ENCODE data around the gene EFNA3. TPM values are rescaled to one million over a fixed set of nuclear protein-coding genes. Genes with fewer than 3 reads are reported as not detected.

The EFNA3 gene
- total RNA-seq, 1 experiment from 2014 or later: 2.1 TPM

DNA sequence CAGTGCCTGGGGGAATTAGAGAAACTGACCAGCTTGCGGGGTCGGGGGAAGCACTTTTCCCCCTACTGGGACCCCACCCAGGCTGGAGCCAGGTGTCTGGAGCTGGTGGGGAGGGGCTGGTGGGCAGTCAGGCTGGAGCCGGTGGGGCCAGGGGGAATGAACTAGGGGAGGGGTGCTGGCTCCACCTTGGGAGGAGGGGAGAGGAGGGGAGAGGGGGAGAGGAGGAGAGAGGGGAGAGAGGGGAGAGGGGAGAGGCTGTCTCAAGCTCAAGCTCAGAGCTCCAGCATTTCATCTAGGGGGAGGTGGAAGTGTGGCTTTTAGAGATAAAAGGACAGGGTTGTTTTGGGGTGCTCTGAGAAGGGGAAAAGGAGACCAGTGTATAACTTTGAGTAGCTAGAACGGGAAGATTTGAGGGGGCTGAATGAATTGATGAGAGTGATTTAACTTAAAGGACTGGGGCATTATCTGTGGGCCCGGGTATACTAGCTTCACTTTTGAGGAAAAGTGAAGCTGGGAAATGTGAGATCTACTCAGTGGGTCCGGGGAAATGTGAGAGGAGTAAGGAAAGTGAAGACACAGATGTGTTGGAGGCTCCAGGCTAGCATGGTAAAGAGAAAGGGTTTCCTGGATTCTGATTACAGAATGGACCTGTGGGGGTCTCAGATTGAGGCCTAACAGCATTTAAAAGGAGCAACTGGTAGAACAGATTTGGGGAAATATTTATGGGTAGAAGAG is 51.8 kb downstream of the EFNA3 start:
- no peak for DNase-seq (ENCODE audit: low read depth)

DNA sequence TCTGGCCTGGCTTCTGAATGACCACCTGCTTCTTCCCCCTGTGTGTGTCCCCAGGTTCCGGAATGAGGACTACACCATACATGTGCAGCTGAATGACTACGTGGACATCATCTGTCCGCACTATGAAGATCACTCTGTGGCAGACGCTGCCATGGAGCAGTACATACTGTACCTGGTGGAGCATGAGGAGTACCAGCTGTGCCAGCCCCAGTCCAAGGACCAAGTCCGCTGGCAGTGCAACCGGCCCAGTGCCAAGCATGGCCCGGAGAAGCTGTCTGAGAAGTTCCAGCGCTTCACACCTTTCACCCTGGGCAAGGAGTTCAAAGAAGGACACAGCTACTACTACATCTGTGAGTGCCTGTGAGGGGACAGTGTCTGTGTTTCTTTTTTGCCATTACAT is 52.6 kb downstream of the EFNA3 start:
- no peak for DNase-seq (ENCODE audit: low read depth)

GRCh38 chr1:155131856-155132255 is 53.2 kb downstream of the EFNA3 start:
- no peak for DNase-seq (ENCODE audit: low read depth)

GRCh38 chr1:155133799-155134281 is 55.2 kb downstream of the EFNA3 start:
- DNase-seq (ENCODE audit: low read depth): no peak

DNA sequence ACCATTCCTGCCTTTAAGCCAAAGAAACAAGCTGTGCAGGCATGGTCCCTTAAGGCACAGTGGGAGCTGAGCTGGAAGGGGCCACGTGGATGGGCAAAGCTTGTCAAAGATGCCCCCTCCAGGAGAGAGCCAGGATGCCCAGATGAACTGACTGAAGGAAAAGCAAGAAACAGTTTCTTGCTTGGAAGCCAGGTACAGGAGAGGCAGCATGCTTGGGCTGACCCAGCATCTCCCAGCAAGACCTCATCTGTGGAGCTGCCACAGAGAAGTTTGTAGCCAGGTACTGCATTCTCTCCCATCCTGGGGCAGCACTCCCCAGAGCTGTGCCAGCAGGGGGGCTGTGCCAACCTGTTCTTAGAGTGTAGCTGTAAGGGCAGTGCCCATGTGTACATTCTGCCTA is 55.7 kb downstream of the EFNA3 start:
- no peak for DNase-seq (ENCODE audit: low read depth)

GRCh38 chr1:155134880-155135414 is 56.3 kb downstream of the EFNA3 start:
- DNase-seq (ENCODE audit: low read depth): peak; percentile 92

DNA sequence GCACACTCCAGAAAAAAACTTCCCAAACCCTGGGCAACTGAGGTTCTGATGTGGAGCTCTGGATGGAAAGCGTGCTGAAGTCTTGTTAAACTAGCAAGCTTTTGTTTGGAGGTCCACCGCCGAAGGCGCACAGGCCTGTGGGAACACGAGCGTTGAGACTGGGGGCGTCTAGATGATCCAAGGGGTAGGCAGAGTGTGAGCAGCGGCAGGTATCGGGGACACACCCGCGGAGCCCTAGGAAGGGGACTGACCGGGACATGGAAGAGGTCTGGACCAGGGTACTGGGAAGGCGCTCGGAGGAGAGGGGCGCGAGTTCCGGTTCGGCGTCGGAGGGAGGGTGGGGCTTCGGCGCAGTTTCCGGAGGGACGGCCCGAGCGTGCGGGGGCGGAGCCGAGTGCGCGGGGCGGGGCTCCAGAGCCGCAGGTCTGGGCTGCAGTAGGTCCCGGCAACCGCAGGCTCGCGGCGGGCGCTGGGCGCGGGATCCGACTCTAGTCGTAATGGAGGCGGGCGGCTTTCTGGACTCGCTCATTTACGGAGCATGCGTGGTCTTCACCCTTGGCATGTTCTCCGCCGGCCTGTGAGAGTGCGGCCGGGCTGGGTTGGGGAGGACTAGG is 56.9 kb downstream of the EFNA3 start, which contains the start of gene SLC50A1:
Gene SLC50A1 (plus strand): TSS at position 438 of the 614 bp plus-strand sequence. CDS start 60 bp downstream, at position 498.
- peak; percentile 86 for DNase-seq (ENCODE audit: low read depth)

DNA sequence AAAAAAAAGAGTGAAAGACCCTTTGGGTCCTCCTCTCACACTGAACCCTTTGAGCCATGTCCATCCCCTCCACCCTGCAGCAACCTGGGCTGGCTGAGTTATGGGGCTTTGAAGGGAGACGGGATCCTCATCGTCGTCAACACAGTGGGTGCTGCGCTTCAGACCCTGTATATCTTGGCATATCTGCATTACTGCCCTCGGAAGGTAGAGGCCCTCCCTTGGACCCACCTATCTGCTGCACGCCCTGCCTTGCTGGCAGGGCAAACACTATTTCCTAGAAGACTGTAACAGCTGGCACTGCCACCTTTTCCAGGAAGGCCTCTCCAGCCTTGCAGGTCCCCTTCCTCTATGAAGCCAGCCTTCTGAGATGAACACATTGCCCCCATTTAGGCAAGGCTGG is 58.1 kb downstream of the EFNA3 start:
- no peak for DNase-seq (ENCODE audit: low read depth)

Other genes with a start within 250 kb of the EFNA3 start
- 0.38 and 2.8 TPM in 2 replicates for gene KCNN3, start 208.6 kb upstream of the EFNA3 start, total RNA-seq (2014; rRNA removed)
- gene PMVK, start 142.1 kb upstream of the EFNA3 start, total RNA-seq (2014; rRNA removed): 8.0 and 9.1 TPM in 2 replicates
- gene PBXIP1, start 122.7 kb upstream of the EFNA3 start, total RNA-seq (2014; rRNA removed): 94.5 and 141 TPM in 2 replicates
- gene PYGO2, start 117.1 kb upstream of the EFNA3 start, total RNA-seq (2014; rRNA removed): 21.6 and 24.5 TPM in 2 replicates
- 325 and 337 TPM in 2 replicates for gene SHC1, start 108.1 kb upstream of the EFNA3 start, total RNA-seq (2014; rRNA removed)
- 164 and 175 TPM in 2 replicates for gene CKS1B, start 104.2 kb upstream of the EFNA3 start, total RNA-seq (2014; rRNA removed)
- 30.9 and 41.3 TPM in 2 replicates for gene FLAD1, start 95.5 kb upstream of the EFNA3 start, total RNA-seq (2014; rRNA removed)
- gene LENEP, start 85.3 kb upstream of the EFNA3 start, total RNA-seq (2014; rRNA removed): not detected in 2 replicates
- 18.9 and 19.5 TPM in 2 replicates for gene ZBTB7B, start 76.0 kb upstream of the EFNA3 start, total RNA-seq (2014; rRNA removed)
- gene DCST2, start 45.1 kb upstream of the EFNA3 start, total RNA-seq (2014; rRNA removed): 0.11 and 0.13 TPM in 2 replicates
- not detected in 2 replicates for gene DCST1, start 45.0 kb upstream of the EFNA3 start, total RNA-seq (2014; rRNA removed)
- 82.4 and 86.7 TPM in 2 replicates for gene ADAM15, start 27.5 kb upstream of the EFNA3 start, total RNA-seq (2014; rRNA removed)
- gene EFNA4, start 15.1 kb upstream of the EFNA3 start, total RNA-seq (2014; rRNA removed): 8.0 and 8.7 TPM in 2 replicates
- gene EFNA1, start 49.0 kb downstream of the EFNA3 start, total RNA-seq (2014; rRNA removed): 0.23 TPM in 1 of 2 replicates, not detected in the other
- gene SLC50A1, start 57.0 kb downstream of the EFNA3 start, total RNA-seq (2014; rRNA removed): 24.7 and 31.8 TPM in 2 replicates
- 86.9 and 101 TPM in 2 replicates for gene DPM3, start 61.7 kb downstream of the EFNA3 start, total RNA-seq (2014; rRNA removed)
- 95.3 and 96.7 TPM in 2 replicates for gene KRTCAP2, start 94.5 kb downstream of the EFNA3 start, total RNA-seq (2014; rRNA removed)
- 3.1 and 3.3 TPM in 2 replicates for gene TRIM46, start 95.0 kb downstream of the EFNA3 start, total RNA-seq (2014; rRNA removed)
- gene THBS3, start 129.1 kb downstream of the EFNA3 start, total RNA-seq (2014; rRNA removed): 17.4 and 26.4 TPM in 2 replicates
- gene MTX1, start 129.9 kb downstream of the EFNA3 start, total RNA-seq (2014; rRNA removed): 47.6 and 49.1 TPM in 2 replicates
- gene ENTREP3, start 176.6 kb downstream of the EFNA3 start, total RNA-seq (2014; rRNA removed): 7.8 and 15.6 TPM in 2 replicates
- 83.7 and 101 TPM in 2 replicates for gene SCAMP3, start 183.5 kb downstream of the EFNA3 start, total RNA-seq (2014; rRNA removed)
- gene CLK2, start 194.7 kb downstream of the EFNA3 start, total RNA-seq (2014; rRNA removed): 23.7 and 26.9 TPM in 2 replicates
- 1.8 and 2.1 TPM in 2 replicates for gene HCN3, start 198.6 kb downstream of the EFNA3 start, total RNA-seq (2014; rRNA removed)
- gene PKLR, start 222.6 kb downstream of the EFNA3 start, total RNA-seq (2014; rRNA removed): not detected in 2 replicates
- 172 and 197 TPM in 2 replicates for gene FDPS, start 230.0 kb downstream of the EFNA3 start, total RNA-seq (2014; rRNA removed)
- gene RUSC1, start 242.1 kb downstream of the EFNA3 start, total RNA-seq (2014; rRNA removed): 41.6 and 43.3 TPM in 2 replicates

All from LHCN-M2 (cell line).